Esophagus squamous epithelium (tissue), 4 donors: ENCODE measurements around the gene NAA80.

Source experiments
- CTCF ChIP-seq, 6 experiments: fragments of 450-650 bp in 4 of 6; fragments of 200-600 bp in 2 of 6; sonication (generic) in 2 of 6; IDR thresholded peaks; one replicate each; pipeline ENCODE4 v1.5.1; 2016 to 2019; ENCODE audit warnings: antibody characterized with exemption in 6 of 6, mild to moderate bottlenecking in 4 of 6, moderate library complexity in 4 of 6
- POLR2A ChIP-seq, 4 donors: fragments of 450-650 bp; IDR thresholded peaks; one replicate each; pipeline ENCODE4 v1.6.1; 2017; ENCODE audit warnings: antibody characterized with exemption in 4 of 4, mild to moderate bottlenecking in 4 of 4, moderate library complexity in 3 of 4

GRCh38 chr3:50330330-50330729 lies 31.1 kb upstream of the NAA80 start:
- TF ChIP-seq CTCF (IDR thresholded peaks at IDR 0.05): no peak
- TF ChIP-seq POLR2A (IDR thresholded peaks at IDR 0.05): no peak
